OCI-LY3 (cell line): ENCODE measurements around the gene MAGIX.

ENCODE experiments used
- CTCF ChIP-seq: fragments of 200-600, 300-600 bp; sonication (generic); IDR thresholded peaks from 2 replicates; pipeline ENCODE4 v1.5.1; 2014; ENCODE audit warnings: antibody characterized with exemption, low read length, low read depth
- EZH2phosphoT487 ChIP-seq: fragments of 200-600 bp; shearing (Covaris generic); IDR thresholded peaks from 2 replicates; pipeline ENCODE4 v1.6.1; 2018; ENCODE audit warnings: antibody characterized with exemption, mixed run types, low read depth

- TF ChIP-seq CTCF (no peak), EZH2phosphoT487 (no peak)
Measured at GRCh38 chrX:49212209-49212608, 49.7 kb downstream of the MAGIX start.
